ENCODE data around the gene TTLL1.

- TF ChIP-seq POLR2A (IDR thresholded peaks at IDR 0.05) (no peak), EP300 (IDR thresholded peaks at IDR 0.05; ENCODE audit: low read depth) (no peak), CTCF (IDR thresholded peaks at IDR 0.05) (no peak), POLR2AphosphoS5 (IDR thresholded peaks at IDR 0.05) (no peak)
These were observed 53.9 kb downstream of the TTLL1 start for GRCh38 chr22:43035250-43035649.
